GM21619 (cell line): ENCODE data around the gene SEMA7A.
"Not testable (repeated sequence)": the region's sequence is repeated elsewhere in the genome, so short reads cannot be mapped to it uniquely, and the experiment has no call there.

Experiments used
- ATAC-seq: cut with Tn5 transposase; IDR thresholded peaks from one replicate; pipeline ENCODE4 v1.9.1; 2021; ENCODE audit not compliant: unreplicated experiment

Gene SEMA7A

DNA sequence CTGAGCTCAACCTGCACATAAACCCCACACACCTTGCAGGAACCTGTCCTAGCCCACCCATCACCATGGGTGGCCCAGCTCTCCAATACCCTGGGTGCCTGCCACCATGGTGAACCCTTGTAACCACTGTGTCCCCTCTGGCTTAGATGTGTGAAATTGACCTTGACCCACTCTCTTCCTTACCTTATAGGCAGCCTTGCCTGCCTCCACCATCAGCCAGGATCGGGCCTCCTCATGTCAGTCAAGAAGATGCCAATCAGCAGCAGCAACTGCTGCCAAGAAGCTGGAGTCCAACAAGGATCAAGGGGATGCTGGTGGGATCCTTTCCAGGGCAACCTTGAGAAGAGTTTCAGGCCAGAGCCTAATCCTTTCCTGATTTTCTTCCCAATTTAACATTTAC is 57.5 kb downstream of the SEMA7A start:
- no peak for ATAC-seq

DNA sequence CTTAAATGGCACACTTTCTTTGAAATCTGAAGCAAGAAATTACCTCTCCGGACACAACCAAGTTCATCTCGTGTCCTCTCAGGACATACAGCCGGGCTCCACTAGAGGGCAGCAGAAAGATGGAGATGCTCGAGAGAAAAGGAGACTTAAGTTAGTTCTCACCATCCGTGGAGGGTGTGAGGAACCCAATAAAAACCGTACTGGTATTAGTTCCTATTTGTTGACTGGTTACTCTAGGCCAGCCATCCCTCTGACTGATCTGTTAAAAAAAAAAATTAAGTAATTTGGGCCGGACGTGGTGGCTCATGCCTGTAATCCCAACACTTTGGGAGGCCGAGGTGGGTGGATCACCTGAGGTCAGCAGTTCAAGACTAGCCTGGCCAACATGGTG is 58.5 kb downstream of the SEMA7A start:
- no peak for ATAC-seq

DNA sequence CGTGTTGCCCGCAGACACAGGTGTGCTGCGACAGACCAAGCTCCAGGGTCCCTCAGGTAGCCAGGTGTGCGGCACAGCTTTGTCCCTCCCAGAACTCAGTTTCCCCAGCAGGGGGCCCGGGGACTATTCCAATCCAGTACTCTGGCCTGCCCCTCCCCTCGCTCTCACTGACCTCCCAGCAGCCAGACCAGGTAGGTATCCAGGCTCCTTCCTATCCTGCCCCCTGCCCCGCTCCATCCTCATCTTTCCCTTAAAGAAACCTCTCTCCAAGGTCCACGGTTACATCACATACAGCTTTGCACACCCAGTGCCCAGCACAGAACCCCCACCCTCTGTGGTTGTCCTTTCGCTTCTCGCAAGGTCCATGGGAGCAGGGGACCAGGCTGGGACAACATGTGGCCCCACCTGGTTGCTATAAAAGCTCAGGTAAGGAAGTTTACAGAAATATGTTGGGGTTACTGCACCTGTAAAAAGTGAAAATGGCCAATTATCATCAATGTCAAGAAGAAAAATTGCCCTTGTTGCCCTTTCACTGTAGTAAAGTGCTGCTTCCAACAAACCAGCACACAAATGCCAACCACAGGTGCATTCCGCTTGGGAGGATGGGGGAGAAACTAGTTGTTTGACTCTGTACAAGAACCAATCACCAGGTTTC is 59.0 kb downstream of the SEMA7A start:
- no peak for ATAC-seq

DNA sequence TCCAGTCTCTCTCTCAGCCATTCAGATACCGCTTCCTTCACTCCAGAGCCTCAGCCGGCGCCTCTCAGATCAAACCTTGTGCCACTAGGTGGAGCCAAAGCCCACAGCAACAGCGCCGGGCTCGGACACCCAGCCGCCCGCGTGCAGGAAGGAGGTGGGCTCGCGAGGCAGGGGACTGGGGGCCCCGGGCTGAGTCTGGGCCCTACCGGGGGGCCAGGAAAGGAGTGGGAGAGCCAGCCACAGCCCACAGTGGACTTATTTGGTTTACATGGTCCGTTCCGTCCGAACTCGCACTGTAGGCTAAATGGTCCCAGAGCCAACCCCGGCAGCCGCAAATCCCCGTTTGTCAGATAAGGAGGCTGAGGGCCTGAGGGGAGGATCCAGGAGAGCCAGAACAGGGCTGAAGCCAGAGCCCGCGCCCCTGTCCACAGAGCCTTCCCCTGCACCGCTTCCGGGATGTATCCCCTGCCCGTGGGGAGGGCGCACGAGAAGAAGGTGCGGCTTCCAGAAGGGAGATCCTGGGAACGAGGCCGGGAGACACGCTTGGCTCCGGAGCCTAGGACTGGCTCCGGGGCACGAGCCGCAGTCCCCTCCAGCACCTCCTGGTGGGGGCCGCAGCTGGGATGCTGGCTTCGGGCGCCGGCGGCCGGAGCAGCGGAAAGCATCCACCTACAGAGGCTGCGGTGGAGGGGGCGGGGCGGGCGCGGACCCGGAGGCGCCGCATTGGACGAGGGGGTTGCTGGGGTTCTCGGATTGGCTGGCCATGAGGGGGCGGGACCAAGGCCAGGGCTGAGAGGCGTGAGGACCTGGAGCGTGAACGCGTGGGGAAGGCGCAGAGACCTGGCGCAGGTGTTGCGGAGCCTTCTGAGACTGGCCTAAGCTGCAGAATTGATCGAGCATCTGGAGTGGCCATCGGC is 59.8 kb downstream of the SEMA7A start:
- ATAC-seq, result peak; percentile 62

DNA sequence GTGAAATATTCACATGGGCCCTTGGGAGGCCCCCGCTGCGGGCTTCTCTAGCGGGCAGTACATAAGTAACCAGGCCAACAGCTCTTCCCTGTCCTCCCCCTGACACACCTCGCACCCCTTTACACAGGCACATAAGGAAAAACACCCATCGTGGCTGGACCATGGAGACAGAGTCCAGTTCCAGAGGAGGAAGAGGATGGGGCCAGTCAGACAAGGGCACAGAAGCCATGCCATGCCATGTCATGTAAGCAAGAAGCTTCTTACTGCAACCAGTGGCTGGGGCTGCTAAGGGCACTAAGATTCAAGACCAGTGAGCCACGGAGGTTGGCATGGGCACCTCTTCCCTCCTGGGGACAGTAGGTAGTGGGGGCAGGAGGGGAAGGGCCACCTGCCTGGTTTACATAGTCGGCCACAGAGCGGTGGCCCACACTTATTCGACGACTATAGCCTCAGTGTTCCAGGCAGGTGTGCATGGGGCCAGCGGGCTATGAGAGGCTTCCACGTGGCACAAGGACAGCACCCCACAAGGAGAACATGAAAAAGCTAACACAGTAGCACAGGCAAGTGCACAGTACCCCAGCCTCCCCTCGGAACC is 60.6 kb downstream of the SEMA7A start:
- ATAC-seq, result no peak

DNA sequence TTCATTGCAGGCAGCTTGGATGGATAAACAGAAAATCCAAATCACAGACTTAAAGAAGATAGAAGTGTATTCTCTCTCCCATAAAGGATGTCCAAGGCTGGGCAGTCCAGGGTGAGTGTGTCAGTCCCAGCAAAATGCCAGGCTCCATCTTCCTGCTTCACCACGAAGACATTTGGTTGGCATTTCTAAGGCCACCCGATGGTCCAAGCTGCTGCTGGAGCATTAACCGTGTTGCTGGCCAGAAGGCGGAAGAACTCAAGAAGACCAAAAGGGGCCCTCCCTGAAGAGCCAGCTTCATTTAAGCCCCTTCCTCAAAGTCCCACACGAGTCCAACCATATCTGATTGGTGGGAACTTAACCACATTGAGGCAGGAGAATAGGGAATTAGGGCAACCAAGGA is 63.3 kb downstream of the SEMA7A start:
- no peak for ATAC-seq

DNA sequence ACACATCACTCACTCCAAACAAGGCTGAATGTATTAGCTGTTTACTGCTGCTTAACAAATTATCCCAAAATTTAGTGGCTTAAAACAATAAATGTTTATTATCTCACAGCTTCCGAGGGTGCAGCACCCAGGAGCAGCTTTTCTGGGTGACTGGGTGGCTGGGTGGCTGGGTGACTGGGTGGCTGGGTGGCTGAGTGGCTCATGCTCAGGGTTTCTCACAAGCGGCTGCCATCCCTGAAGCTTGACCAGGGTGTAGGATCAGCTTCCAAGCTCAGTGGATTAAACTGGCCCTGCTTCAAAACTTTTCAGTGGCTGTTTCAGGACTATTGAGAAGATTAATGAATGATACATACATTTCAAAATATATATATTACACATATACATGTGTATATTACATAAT is 64.0 kb downstream of the SEMA7A start:
- no peak for ATAC-seq

DNA sequence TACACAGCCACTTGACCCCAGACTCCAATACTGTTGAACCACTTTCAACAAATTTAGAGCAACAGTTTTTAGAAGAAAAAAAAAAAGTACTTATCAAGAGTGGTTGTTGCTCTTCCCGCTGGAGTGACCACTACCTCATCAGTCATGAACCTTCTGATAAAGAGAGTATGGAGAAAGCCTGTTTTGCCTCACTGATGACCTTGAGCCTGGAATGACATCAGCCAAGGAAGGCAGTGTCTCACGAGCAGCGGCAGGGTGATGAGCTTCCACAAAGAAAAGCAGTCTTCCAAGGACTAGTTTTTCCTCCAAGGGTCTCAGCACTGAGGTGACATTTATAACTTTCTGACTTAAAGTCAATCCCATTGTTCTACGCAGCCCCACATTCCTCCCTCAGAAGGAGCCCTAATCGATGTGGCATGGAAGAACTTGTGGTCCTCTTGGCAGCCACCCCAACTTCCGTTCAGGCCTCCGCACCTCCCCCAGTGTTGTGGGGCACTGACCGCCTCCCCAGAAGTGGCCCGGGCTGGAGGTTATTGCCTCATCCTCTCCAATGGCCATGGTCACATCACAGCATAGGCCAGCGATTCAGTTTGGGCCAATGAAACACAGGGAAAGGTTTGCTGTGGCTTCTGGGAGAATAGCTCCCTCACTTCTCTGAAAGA is 64.5 kb downstream of the SEMA7A start:
- ATAC-seq, result no peak

DNA sequence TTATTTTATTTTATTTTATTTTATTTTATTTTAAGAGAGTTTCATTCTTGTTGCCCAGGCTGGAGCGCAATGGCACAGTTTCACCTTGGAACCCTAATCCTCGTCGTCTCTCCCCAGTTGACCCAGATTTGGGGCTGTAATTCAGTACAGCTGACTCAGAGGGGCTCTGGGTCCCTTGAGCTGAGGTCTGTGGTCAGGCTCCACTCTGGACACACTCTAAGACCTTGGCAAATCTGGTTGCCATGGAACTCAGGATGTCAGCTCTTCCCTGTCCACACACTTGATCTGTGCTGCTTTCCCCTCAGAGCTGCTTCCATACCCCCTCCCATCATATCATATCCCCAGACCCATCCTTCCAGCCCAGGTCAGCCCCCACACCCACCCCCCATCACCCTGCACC is 65.6 kb downstream of the SEMA7A start:
- no peak for ATAC-seq

DNA sequence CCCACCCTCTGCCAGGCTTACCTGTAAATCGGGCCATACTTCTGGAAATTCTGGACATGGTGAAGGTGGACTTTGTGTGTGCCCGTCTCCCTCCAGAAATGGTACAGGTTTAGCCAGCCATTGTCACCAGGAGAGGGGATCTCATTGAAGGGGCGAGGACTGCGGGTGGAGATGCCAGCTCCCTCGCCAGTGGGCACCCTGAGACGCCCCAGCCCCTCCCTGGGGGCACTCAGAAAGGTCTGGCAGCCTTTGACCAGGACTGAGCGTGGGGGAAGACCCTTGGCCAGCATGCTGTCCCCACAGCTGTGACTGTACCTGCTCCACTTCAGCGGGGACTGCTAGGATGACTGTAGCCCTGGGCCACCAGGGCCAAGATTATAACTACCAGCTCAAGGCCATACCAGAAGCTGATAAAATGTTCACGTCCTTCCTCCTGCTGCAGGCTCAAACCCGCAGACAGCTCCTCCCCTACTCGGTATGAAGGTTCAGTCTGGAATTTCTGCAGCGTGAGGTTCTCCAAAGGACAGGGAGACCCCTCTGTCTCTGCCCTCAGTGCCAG is 66.4 kb downstream of the SEMA7A start, which contains the start of gene CYP11A1:
Gene CYP11A1, minus strand, starts transcription at position 351 of the 559 bp plus-strand sequence. Its CDS starts 61 bp downstream, at position 290.
- ATAC-seq, result no peak

DNA sequence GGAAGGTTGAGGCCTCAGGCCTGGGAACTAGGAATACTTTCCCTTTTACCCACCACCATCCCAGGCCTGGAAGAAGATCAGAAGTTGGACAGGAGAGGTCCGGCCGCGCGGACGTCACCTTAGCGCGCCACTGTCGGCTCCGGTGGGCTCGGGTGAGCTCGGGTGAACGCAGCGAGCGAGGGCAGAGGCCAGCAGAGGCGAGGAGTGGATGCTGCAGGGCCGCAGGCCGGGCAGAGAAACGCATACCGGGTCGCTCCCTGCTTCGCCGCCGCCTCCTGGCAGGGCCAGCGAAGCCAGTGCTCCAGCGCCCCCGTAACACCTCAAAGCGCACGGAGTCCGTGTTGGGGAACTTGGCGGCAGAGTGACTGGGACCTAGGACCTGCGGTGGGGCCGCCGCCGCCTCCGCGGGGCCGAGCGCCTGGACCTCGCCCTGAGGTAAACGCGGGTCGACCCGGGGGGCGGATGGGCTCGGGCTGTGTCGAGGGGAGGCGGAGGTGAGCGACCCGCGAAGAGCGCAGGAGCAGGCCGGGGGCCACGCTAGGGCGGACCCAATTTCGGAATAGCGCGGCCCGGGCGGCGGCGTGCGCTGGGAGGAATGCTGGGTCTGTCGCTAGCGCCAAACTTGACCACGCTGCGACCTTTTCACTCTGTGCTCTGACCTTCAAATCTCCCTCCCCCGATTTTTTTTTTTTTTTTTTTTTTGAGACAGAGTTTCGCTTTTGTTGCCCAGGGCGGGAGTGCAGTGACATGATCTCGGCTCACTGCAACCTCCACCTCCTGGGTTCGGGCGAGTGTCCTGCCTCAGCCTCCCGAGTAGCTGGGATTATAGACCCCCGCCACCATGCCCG is 67.9 kb downstream of the SEMA7A start:
- ATAC-seq, result no peak

DNA sequence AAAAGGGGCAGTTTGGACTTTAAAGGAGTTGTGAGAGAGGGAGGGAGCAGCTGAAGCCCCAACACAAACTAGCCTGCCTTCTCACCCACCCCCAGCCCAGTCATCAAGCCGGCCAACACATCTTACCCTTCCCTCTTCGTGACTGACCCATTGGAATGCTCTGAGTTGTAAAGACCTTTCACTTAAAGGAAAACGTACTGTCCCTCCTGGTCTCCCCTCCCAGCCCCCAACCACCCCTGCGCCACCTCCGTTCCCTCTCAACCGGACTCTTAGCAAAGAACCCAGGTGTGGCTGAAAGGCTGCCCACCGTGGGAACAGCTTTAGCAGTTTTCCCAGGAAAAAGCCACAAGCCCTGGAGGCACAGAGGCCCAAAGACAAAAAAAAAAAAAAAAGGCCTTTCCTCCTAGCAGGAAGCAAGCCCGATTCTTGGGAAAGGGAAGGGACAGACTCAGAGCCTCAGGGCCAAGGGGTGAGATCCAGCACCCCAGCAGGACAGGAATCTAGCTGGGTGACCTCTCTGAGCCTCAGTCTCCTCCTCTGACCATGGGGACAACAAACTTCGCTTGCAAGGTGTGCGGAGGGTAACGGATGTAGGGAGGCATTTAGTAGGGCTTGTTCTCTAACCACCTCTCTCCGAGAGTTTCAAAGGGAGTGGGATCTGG is 68.7 kb downstream of the SEMA7A start:
- ATAC-seq, result no peak

DNA sequence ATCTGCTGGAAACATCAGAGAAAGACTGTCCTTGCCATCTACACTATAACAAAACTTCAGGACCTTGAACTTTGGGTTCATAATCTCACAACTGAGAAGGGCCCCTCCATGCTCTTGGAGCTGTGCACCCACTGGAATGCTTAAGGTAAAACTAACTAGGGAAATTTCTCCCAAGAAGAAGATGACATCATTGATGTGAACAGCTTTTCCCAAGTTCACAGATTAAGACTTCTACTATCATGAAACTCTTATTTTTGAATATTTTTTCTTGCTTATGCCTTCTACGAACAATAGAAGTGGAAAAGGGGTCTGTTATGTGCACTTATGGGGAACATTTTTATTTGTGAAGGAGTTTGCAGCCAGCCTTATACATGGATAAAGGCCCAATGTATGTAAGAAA is 71.3 kb downstream of the SEMA7A start:
- ATAC-seq, result no peak

DNA sequence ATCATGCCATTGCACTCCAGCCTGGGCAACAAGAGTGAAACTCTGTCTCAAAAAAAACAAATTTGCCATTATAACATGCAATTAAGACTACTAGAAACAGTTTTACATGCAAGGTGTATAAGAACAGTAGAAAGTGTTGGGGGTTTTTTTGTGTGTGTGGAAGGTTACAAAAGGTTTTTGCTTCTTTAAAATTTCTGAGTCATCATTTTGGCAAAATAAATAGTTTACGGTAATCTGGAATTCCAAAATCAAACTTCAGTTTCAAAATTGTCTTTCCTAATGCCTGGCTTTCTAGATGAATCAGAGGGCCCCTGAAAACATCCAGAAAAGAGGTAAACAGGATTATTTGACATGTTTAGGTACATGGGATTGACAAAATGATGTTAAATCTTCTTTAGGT is 72.9 kb downstream of the SEMA7A start:
- ATAC-seq, result not testable (repeated sequence)

DNA sequence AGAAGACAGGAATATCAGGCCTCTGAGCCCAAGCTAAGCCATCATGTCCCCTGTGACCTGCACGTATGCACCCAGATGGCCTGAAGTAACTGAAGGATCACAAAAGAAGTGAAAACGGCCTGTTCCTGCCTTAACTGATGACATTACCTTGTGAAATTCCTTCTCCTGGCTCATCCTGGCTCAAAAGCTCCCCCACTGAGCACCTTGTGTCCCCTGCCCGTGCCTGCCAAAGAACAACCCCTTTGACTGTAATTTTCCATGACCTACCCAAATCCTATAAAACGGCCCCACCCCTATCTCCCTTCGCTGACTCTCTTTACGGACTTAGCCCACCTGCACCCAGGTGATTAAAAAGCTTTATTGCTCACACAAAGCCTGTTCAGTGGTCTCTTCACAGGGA is 74.4 kb downstream of the SEMA7A start:
- ATAC-seq, result not testable (repeated sequence)
